Measurements from ENCODE around the gene GLYAT.
"Not testable (repeated sequence)": the region's sequence is repeated elsewhere in the genome, so short reads cannot be mapped to it uniquely, and the experiment has no call there.

The GLYAT gene

DNA sequence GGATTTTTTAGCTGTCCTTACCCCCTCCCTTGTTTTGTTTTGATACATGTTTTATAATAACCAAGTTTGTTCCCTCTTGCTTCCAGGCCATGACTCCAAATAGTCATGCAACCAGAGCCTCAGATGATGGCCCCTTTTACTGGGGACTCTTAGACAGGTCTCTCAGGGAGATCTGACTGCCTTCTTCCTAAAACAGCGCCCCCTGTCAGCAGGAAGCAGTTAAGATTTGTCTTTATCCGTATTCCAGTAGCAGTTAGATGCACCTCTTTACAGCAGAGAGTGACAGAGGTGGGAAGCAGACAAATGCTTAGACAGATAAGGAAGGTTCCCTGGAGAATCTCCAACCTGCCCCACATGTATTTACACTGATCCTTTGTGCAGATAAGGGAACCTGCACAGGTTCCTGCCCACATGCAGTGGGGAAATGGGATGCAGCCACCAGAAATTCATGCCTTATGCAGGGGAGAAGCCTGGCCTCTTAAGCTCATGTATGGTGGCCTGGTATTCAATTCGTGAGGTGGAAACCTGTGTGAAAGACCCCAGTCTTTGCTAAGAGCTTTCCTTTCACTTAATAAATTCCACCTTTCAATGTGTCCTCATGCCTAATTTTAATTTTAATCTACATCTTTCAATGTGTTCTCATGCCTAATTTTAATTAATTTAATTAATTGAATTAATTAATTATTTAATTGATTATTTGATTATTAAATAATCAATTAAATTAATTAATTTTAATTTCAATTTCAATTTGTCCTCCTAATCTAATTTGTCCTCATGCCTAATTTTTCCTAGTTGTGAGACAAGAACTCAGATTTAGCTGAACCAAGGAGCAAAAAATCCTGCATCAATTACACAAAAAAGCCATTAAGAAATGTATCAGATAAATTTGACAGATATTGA lies 11.5 kb upstream of the GLYAT start:
- DNase-seq (ENCODE audit: low read depth in 2 of 2) = no peak

DNA sequence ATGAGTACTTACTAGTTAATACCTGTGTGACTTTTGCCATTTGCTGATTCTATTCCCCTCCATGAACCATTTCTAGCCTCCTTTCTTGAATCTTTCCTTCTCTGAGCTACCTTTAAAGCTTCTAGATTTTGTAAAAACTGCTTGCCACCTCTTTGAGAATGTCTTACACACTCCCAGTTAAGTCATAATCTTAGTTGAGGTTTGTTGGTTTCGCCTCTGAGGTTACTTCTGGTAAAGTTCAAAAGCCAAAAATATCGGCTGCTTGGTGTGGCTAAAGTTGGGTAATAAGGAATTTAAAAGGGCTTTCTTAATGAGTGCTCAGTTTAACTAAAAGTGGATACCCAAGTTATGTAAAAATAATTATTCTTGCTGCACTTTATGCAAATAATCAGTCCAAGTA lies 10.4 kb upstream of the GLYAT start:
- no peak for DNase-seq (ENCODE audit: low read depth in 2 of 2)

DNA sequence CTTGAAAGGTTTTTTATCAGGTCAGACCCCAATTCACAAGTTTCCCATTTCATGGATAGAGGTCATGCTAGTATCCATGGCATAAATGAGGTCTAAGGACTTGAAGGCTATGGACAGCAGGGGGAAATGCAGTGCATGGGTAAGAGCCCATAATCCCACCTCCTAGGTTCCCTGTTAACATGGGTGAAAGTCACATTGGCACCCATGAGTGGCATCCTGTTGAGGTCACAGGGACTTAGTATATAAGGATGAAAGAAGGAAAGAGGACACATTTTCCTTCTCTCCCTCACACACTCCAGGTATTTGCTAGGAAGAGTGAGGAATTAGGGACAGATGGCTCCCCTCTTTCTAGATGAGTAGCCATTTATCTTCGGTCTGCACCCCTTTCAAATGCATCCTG lies 9.4 kb upstream of the GLYAT start:
- no peak for DNase-seq (ENCODE audit: low read depth in 2 of 2)

DNA sequence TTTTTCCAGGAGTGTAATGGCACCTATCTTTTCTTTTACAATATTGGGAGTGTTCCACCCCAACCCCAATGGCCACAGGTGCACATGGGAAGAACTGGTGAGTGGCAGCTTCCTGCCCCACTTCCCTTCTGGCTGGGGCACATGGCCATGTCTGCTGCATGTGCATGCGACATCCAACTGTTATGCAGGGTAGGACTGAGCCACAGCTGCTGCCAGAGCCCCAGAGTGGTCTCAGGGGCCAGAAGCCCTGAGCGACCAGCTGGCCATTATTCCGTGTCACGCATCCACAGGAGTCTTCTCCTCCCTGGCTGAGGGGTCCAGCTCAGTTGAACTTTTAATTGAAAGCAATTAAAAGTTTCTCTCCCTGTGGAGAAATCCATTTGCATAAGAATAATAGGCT lies 8.7 kb upstream of the GLYAT start:
- no peak for DNase-seq (ENCODE audit: low read depth in 2 of 2)

DNA sequence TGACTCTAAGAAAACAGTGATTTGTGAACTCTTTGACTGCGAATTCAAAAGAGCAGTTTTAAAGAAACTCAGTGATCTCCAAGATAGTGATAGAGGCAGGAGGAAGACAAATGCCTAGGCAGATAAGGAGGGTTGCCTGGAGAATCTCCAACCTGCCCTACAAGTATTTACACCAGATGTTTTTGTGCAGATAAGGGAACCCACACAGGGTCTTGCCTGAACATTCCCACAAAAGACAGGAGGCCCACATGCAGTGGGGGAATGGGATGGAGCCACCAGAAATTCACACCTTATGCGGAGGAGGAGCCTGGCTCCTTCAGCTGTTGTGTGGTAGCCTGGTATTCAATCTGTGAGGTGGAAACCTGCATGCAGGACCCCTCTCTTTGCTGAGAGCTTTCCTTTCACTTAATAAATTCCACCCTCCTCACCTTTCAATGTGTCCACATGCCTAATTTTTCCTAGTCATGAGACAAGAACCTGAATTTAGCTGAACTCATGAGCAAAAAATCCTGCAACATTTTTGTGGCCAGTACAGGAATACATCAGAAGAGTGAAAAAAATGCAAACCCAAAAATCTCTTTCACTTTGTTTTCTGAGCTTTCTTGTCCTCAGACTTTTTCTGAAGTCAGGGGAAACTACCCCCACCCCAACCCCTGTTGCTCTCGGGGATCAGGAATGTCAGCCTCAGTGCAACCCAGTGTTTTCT lies 8.1 kb upstream of the GLYAT start:
- DNase-seq (ENCODE audit: low read depth in 2 of 2) = no peak

DNA sequence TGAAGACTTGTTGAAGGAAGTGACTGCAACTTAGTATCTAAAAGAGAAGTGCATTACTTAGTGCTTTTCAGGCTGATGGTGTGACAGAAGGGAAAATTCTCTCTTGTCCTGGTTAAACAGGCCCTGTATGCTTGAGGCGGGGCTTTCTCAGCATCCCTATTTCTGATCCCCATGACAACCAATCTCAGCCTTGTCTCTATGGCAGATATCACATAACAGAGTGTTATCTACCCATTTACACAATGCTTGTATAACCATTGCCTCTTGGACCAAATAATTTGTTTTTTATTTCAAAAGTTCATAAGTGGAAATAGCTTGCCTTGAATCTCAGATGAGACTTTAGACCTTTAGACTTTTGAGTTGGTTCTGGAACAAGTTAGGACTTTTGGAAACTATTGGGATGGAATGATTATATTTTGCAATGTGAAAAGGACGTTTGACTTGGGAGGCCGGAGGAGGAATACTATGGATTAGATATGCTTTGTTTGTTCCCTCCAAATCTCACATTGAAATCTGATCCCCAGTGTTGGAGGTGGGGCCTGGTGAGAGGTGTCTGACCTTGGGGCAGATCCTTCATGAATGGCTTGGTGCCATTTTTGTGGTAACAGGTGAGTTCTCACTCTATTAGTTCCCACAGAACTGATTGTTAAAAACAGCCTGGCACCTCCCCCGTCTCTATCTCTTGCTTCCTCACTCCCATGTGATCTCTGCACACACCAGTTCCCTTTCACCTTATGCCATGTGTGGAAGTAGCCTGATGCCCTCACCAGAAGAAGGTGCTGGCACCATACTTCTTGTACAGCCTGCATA lies 3.1 kb upstream of the GLYAT start:
- DNase-seq (ENCODE audit: low read depth in 2 of 2) = no peak

DNA sequence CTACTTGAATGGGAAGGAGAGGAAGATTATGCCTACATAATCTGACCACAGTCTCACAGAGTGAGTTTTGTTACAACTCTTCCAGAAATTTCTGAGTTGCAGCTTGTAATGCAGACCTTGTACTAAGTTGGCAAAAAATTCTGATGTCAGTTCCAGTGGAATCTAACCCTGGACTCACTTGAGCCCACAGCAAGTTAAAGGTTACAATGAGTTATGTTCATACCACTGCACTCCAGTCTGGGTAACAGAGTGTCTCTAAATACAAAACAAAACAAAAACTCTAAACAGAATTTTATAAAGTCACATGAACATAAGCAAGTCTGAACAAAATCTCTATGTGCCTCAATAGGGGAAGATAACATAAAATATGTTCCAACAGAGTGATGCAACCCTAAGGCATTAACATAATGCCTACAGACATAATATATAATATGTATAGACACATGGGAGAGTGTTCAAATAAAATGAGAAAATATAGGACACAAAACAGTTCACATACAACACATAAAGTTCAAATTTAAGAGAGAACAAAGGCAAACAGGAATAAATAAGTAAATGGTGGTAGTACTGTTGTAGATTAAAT lies 1.1 kb downstream of the GLYAT start:
- no peak for DNase-seq (ENCODE audit: low read depth in 2 of 2)

DNA sequence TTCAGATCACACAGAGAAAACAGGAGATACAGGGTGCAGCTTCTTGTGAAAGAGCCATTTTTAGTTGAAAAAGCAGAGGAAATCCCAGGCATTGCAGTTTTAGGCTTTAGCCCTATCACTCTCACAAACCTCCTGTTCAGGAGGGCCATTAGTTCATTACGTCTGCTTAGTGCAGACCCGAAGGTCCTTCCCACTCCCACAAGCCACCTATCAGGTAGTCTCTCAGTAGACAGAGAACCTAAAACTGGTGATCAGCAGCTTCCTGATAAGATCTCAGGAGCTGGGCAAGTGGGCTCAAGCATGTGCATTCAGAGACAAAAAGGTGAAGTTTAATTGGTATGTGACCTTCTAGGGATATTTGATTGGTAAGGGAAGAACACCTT lies 4.3 kb downstream of the GLYAT start:
- no peak for DNase-seq (ENCODE audit: low read depth in 2 of 2)

DNA sequence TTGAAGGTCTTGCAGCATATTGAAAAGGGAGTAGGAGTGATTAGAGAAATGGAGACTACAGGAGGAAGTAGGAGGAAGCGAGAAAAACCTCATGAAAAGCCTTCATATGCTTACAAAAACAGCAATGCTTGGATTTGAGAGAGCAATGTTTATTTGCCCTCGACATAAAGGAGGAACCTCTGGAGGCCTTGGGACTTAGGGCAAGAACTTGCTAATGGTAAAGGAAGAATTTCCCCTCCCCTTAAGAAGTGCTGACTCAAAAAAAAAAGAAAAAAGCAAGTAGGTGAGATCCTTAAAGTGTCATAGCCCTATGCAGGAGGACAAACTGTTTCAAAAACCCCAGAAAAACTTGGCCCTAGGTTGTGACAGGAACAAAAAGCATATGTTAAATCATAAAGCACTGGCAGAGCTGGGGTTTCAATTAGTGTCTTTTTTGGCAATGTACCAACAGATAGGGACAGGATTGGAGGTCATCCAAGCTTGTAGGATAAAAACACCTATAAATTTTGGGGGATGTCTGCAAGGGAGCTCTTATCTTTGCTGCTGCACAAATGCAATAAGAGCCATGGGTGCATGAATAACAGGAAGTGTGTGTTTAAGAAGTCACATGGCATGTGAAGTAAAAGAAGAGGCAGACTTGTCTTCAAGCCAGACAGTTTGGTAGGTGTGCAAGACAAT lies 4.9 kb downstream of the GLYAT start:
- no peak for DNase-seq (ENCODE audit: low read depth in 2 of 2)

DNA sequence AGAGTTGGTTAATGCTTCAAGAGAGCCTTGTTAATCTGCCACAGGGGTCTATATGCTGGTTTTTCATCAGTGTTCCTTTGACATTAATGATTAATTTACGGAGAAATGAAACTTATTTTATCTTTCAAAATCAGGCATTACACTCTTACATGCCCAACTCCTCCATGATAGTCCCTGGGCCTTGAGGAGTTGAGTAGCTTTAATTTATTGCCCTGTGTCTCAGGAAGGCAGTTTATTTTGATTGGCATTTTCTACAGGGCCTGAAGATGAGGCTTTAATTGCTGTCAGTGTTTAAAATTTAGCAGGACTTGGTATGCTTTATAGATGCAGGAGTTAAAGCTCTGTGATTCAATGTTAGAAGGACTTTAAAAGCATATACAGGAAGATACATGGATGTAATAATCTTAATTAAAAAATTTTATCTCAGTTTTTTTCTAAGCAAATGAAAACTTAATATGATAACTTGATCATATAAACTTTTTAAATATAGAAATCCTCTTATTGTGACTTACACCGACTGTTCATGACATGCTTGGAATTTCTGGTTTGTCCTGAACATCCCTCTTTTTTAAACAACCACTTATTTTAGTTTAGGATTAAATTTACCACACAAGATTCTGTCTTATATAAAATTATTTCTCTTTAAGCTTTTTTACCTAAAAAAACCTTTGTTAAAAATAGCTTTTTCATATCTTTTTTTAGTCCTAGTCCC lies 12.2 kb downstream of the GLYAT start:
- DNase-seq (ENCODE audit: low read depth in 2 of 2) = no peak

DNA sequence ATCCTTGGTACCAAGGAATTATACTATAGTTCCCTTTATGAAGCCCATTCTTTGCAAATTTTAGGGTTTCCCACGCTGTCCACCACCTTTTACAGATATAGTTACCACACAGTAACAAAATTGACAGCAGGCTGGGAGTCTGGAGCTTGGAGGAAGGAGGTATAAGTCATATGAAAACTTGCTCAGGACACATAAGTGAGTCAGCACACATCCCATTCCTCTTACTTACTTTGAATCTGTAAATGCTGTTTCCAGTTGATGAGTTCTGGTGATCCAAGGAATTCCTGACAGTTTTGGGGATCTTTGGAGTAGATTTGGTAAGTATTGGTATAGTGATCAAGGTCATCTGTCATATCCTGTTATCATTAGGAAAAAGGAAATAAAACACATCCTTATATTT lies 19.2 kb downstream of the GLYAT start:
- no peak for DNase-seq (ENCODE audit: low read depth in 2 of 2)

DNA sequence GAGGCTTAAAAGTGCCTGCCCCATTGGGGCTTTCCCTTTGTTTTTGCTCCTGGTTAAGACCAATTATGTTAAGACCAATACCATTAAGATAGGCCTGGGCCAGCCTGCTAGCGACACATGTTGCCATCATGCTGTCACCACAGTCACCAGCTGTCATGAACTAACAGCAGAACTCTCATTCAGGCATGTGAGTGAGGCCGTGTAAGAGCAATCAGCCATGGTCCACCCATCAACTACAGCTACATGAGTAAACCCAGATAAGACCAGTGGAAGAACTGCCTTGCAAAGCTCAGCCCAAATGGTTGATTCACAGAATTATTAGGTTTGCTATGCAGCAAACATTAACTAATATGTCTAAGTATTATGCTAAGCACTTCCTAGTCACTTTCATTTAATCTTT lies 19.9 kb downstream of the GLYAT start:
- no peak for DNase-seq (ENCODE audit: low read depth in 2 of 2)

DNA sequence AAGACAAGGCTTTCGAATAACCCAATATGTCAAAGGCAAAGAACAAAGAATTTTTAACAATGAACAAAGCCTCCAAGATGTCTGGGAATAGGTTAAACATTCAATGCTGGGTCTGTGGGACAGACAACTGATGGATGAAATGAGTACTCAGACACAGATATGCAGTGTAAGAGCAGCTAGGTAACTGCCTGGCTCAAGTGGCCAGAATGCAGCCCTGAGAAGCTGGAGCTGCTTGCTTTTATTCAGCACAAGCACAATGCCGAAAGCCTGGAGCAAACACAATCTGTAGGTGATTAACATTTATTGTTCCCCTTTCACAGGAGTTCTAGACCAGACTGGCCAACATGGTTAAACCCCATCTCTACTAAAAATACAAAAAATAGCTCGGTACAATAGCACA lies 24.0 kb downstream of the GLYAT start:
- DNase-seq (ENCODE audit: low read depth in 2 of 2) = no peak

DNA sequence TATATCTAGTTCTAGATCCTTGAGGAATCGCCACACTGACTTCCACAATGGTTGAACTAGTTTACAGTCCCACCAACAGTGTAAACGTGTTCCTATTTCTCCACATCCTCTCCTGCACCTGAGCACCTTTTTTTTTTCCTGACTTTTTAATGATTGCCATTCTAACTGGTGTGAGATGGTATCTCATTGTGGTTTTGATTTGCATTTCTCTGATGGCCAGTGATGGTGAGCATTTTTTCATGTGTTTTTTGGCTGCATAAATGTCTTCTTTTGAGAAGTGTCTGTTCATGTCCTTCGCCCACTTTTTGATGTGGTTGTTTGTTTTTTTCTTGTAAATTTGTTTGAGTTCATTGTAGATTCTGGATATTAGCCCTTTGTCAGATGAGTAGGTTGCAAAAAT lies 34.9 kb downstream of the GLYAT start:
- not testable (repeated sequence) for DNase-seq (ENCODE audit: low read depth in 2 of 2)

DNA sequence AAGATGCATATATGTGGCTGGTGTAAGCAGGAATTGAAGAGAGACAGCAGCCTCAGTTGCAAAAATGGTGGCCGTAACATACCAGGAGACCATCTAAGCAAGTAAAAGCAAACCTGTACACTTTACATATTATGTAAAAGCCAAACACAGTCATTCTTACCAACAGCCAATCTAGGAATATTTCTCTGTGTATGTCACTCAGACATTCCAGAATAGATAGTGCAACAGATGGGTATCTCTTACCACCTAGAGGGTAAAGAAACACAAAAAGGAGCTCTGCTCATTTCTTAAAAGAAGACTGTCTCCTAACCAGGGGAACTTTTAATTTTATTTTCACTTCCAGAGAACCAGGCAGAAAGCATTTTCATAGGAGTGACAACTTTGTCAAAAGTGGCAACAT lies 38.7 kb downstream of the GLYAT start:
- no peak for DNase-seq (ENCODE audit: low read depth in 2 of 2)

DNA sequence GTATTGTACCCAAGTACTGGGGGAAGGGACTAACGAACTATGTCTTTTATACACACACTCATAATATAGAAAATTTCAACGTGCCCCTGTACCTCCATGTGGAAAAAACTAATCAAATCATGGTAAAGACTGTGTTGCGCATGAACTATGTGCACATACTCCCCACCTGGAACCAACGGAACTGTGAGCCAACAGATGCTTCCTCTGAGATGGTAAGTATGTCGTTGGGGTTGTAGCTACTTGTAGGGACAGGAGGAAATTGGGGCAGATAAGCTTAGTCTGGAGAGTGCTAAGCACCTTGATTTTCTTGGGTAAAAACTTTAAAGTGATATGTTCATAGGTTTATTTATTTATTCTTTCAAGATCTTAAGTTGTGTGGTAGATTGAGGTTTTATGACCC lies 40.1 kb downstream of the GLYAT start:
- DNase-seq (ENCODE audit: low read depth in 2 of 2) = no peak

DNA sequence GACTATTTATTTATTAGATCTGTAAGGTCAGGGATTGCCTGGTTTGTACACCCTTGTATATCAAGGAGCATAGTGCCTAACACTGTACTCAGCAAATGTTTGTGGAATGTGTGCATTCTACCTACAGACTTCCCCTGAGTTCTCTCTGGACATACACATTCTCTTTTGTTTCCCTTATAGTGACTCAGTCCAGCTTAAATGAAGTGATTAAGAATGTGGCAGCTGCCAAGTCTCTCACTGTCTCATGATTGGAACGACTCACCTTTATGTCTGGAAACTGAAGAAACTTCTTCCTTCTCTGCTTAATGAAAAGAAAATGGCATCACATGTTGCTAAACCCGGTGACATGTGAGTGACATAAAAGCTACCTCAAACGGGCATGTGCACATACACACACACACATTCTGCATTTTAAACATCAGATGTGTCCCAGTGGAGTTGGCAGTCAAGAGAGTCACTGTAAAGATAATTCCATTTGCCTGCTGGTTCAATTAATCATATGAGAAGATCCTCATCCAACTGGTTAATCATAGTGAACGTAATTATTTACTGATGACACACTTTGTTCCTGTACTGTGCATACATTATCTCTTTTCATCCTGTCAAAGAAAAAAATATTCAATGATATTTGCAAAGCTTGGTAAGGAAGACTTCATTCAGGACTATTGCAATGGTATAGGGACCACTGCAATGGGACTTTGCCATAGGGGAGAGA lies 42.8 kb downstream of the GLYAT start:
- no peak for DNase-seq (ENCODE audit: low read depth in 2 of 2)

DNA sequence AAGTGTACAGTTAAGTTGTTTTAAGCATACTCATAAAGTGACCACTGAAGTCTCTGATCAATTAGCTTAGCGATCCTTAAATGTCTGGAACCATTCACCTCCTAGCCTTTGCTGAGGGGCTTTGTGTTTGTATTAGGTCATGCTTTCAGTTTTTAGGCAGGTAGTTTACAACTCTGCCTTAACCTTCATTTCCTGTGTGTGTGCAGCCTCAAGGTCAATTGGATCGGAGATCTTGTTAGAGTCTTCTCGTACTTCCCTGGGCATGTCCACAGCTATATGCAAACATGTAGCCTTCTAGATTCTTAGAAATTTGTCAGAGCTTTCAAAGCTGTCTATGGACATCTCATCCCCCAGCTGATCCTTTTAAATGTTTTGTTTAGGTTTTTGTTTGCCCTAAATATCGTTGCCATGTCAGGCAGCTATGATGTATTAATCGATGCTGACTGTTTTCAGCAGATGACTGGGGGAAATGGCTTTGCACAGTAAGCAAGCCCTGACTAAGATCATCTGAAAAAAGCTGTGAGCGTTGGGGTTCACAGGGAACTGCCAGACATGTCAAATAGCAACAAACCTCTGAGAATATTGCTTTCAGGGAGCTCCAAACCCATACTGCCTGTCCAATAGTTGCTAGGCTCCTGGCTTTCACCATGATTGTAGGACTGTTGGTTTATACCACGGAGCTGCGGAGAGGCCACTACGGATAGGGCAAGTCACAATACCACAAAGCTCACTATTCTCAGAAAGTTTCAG lies 45.6 kb downstream of the GLYAT start:
- DNase-seq (ENCODE audit: low read depth in 2 of 2) = no peak

DNA sequence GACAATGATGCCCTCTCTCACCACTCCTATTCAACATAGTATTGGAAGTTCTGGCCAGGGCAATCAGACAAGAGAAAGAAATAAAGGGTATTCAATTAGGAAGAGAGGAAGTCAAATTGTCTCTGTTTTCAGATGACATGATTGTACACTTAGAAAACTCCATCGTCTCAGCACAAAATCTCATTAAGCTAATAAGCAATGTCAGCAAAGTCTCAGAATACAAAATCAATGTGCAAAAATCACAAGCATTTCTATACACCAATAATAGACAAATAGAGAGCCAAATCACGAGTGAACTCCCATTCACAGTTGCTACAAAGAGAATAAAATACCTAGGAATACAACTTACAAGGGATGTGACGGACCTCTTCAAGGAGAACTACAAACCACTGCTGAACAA lies 49.1 kb downstream of the GLYAT start:
- not testable (repeated sequence) for DNase-seq (ENCODE audit: low read depth in 2 of 2)

DNA sequence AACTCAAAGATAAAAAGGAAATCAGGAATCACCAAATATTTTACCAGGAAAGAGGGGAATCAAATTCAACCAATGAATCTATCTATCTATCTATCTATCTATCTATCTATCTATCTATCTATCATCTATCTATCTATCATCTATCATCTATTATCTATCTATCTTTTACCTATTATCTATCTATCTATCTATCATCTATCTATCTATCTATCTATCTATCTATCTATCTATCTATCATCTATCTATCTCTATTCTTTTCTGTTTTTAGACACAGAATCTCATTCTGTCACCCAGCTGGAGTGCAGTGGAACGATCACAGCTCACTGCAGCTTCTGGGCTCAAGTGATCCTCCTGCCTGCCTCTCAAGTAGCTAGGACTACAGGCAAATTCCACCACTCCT lies 54.2 kb downstream of the GLYAT start:
- not testable (repeated sequence) for DNase-seq (ENCODE audit: low read depth in 2 of 2)
